Stimulated activated CD4-positive, alpha-beta T cell treated with anti-CD3 and anti-CD28 coated beads, TNF-alpha, amount 100 ng/mL, for 4 hours (primary cell): ENCODE results near the gene GRID1.
"Not testable (repeated sequence)": the region's sequence is repeated elsewhere in the genome, so short reads cannot be mapped to it uniquely, and the experiment has no call there.

ENCODE experiments used
- DNase-seq, 3 experiments: peaks; one replicate each; pipeline ENCODE4 v3.0.0-alpha.2; 2020; ENCODE audit warnings: low read depth in 3 of 3

GRID1 gene

DNA sequence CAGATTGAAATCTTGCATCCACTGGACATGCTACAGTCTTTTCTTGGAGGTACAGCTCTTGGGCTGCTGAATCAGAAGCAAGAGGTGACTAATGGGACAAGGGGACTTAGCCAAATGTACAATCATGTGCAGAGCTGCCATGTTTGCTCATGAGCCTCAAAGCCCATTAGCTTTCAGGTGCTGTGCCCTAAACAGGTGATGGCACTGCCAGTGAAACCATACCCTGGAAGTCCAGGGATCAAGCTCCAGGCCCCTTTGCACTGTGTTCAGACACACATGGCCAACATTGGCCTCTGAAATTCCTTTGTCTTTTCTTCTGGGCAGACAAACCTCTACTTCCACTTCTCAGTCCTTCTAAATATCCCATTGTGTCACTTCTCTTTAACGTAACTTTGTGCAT, 328.2 kb downstream of the GRID1 start:
- no peak for DNase-seq

DNA sequence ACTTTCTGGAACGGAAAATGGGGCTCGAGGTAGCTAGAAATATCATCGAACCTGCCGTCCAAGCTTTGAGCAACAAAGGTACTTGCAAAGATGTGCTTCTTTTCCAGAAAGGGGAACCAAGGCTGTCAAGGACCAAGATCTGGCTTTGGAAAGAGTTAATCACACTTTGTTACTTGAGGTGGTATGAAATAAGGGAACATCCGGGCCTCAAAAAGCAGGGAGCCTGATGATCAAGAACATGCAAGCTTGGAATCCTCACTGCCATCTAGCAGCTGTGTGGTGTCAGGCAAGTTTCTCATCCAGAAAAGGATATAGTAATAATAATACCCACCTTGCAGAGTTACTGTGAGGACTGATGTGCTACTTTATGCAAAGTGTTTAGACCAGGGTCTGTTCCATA, 329.5 kb downstream of the GRID1 start:
- DNase-seq, result no peak

DNA sequence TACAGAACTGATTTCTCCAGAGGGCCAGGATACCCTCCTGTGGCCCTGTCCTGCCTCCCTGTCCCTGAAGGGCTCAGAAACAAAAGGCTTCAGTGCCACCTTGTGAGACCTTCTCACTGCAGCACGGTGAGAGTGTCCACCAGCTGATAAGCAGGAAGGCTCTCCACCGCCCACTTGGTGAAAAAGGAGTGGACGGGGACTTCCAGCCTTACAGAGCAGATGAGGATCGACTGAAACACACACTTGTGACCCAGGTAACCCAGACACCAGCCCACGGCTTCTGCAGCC, 330.1 kb downstream of the GRID1 start:
- DNase-seq, result no peak

DNA sequence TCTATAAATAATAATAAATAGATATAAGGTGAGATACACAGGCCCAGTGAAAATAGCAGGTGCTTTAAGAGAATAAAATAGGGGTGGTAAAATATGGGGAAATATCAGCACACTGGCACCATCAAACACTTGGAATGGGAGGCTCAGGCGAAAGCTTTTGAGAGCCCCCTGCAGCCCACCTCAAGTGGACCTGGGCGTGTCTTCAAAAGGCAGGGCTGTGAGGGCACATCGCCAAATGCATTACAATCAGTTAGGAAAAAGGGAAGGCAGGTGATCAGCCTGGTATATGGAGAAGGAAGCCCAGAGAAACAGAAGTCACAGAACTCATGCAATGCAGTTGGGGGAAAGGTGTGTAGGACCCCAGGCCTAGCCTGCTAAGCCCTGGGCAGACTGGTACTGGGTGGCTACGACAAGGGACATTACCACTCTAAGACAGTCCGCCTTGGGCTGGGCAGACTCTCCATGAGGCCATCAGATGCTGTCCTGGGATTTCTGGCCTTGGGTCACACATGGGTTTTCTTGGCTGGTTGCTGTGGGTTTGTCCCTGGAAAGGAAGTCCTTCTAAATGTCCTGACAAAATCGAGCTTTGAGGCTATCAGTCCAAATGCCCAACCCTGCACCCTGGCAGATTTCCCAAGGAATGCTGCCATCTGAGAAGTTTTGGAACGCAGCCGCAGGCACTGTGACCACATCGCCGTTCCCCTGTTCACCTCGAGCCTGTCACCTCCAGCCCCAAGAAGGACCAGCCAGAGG, 330.6 kb downstream of the GRID1 start:
- no peak for DNase-seq

DNA sequence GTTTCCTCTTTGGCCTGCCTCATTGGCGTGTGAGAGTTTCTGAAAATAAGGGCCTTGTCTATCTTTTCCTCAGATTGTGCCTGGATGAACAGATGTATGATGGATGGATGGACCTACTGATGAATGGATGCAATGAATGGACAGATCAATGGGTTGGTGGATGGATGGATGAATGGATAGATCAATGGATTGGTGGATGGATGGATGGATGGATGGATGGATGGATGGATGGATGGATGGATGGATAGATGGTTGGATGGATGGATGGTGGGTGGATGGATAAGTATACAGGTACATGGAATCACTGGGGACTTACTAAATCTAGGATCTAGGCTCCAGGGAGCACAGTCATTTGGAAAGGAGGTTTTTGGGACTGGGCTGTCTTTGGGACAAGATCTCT, 331.9 kb downstream of the GRID1 start:
- DNase-seq, result no peak

DNA sequence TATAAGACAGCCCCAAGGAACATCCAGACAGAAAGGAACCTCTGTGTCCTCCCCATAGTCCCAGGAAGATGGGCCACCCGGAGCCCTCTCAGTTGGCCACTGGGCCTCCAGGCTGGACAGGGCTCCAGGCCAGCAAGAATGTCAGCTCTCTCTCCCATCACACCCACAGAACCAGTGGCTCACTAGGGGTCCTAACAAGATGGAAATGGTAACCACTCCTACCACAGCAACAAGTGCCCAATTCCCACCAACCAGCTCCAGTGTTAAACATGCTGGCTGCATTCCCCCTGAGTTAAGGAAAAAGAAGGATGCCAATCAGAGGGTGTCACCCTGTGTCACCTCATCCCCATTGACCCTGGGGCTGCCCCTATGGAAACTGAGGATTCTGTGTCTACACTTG, 333.0 kb downstream of the GRID1 start:
- DNase-seq, result no peak

DNA sequence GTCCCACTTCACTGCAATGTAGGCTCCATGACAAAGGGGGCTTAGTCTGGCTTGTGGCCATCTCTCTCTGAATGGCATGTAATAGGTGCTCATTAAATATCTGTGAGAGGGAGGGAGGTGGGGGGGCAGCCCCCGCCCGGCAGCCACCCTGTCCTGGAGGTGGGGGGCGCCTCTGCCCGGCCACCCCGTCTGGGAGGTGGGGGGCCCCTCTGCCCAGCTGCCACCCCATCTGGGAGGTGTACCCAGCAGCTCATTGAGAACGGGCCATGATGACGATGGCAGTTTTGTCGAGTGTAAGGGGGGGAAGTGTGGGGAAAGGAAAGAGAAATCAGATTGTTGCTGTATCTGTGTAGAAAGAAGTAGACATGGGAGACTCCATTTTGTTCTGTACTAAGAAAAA, 334.5 kb downstream of the GRID1 start:
- DNase-seq, result not testable (repeated sequence)

DNA sequence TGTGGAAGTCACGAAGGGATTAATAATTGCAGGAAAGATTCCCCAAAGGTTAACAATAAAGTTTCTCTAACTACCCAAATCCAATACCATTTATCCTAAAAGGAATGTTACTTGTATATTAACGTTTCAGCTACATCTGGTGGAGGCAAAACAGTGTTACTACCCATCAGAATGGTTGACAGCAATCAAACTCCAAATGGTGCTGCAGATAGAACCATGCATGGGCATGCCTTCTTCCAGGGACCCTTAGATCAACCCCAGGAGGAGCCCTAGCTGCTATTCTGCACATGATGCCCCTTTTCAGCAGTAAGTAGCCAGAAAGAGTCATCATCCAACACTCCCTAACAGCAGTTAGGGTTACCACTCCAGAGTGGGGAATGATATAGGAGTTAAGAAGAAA, 336.3 kb downstream of the GRID1 start:
- DNase-seq, result no peak

DNA sequence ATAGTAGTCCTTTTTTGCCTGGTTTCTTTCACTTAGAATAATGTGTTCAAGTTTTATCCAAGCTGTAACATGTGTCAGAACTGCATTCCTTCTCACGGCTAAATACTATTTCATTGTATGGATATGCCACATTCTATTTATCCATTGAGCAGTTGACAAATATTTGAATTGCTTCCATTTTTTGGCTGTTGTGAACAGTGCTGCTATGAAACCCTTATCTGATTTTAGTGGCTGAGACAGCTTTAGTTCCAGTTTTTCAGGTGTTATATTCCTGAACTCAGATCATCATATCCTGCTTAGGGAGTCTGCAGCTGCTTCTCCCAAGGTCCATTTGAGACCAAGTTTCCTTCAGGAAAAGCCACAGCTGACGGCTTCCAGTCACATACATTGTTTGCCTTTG, 339.2 kb downstream of the GRID1 start:
- DNase-seq, result no peak

DNA sequence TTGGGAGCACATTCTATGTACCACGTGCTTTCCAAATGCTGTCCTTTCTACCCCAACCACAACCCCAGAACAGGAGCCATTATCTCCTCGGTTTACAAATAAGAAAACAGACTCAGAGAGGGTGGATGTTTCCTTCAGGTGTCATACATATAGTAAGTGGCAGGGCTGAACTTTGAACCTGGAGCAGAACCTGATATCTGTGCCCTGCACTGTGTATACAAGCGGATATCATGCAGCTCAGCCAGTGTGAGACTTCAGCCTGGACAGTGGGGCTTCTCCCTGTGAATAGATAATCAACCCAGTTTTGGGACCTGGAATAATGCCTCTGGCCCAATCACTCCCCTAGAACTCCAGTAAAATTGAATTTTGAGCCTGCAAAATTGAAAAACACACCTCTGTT, 341.1 kb downstream of the GRID1 start:
- DNase-seq, result no peak

DNA sequence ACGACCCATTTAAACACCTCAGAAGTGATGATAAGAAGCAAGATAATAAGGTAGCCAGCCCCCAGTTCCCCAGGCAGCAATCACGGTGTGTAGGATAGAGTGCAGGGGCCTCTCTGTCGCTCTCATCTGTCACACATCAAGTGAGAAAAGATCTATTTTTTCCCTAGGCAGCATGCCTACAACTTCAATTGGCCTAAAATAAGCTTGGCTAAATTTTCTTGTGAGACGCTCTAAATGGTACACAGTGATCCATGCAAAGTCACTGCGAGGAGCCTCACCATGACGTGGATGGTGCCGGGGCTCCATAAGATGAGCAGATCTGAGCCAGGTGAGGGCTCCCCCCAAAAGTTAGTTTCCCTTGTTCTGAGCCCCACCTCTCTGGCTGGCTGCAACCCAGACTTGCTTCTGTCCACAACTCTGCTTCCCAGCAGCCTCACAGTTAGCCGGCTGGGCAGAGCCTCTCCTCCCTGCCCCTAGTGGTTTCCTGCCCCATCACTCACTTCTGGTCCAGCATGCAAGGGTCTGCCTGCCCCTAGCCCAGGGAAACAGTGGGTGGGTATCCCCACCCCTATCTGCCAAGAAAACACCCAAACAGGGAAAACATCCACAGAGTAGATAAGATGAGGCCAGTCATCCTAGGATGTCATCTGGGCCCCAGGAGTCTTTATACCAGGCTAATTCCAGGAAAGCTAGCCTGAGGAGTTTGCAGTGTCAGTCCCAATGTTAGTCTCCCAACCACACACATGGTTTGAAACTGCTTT, 342.1 kb downstream of the GRID1 start:
- DNase-seq, result no peak

DNA sequence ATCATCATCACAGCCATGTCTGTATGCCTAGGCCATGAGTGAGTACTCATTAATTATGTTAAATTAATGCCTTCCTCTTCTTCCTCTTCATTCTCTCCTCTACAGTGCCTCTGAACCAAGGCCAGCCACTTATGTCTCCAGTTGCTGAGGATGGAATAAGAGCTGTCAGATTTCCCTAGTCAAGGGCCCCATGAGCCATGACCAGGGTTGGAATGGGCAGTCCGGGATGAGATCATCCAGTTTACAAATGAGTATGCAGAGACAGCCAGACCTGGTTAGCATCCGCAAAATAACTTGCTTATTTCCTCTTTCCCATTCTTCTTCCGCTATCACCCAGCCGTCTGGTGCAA, 342.7 kb downstream of the GRID1 start:
- DNase-seq, result no peak

DNA sequence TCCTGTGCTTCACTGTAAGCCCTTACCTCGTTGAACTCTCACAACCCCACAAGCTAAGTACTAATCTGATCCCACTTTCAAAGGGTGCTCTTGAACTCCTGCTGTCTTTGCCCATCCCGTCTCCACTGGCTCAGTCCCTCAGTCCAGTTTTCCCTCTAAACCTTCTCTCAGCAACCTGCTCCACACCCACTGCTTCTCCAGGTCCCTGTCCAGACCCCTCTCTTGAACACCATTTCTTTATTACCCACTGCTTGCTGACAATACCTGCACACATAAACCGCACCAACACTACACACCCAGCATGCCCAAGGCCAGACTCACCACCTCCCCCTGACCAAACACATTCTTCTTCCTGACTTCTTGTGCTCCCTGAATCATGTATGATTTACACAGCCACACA, 343.3 kb downstream of the GRID1 start:
- no peak for DNase-seq

DNA sequence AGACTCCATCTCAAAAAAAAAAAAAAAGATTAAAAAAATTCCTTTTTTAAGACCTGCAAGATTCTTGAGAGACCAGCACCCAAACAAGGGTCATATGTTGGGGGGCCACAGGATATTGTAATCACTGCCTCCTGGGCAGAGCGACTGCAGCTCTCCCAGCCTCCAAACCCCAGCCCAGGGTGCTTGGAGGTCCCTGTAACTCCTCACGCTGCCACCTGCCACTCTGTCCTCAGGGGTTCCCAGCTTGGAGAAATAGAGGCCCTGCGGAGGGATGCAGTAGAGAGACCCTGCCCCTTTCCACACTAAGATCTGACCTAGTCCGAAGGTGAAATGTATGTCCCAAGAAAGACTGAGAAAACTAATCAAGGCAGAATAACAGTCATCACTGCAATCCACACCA, 343.7 kb downstream of the GRID1 start:
- no peak for DNase-seq

DNA sequence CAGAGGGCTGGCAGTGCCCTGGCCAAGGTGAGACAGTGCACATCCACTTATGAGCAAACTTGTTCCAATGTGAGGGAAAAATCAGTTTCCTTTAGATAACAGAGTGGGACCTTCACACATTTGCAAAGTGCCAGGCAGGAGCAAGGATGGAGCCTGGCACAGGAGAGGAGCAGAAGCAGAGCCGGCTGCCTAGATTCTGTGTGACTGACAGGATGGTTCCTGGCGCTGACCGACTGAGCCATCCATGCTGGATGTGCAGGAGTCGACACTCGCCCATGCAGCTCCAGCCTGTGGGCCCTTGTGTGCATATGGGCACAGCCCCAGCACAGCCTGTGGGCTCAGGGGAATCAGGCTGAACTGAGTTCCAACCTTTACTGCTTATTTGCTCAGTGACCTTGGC, 346.5 kb downstream of the GRID1 start:
- DNase-seq, result no peak

DNA sequence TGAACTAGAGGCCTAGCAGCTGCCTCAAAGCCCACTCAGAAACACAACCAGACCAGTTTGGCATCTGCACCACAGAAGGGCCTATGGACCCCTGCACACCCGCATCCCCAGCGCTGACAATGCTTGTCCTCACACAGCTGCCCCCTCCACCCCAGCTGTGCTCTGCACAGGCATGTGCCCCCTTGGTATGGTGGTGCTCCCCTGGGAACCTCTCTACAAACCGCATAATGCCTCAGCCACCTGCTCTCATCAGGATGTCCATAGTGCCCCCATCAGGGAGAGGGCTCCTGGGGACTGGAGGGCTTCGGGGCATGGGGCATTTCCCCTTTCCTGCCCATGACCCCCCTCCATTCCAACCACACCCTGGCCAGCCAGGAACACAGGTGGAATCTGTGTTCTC, 347.5 kb downstream of the GRID1 start:
- DNase-seq, result no peak

DNA sequence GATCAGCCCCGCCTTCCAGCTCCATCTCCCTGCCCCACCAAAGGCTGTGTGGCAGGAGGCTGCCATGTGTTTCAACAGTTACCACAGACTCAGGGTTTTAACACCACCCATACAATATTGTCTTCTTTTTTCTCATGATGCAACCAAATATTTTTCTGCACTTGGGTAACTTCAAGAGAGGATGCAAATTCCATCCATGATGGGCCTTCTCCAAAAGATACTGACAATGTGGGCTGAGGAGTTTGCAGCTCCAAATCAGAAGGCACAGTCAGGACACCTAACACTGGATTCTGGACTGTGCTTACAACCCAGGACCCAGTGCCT, 347.9 kb downstream of the GRID1 start:
- no peak for DNase-seq

DNA sequence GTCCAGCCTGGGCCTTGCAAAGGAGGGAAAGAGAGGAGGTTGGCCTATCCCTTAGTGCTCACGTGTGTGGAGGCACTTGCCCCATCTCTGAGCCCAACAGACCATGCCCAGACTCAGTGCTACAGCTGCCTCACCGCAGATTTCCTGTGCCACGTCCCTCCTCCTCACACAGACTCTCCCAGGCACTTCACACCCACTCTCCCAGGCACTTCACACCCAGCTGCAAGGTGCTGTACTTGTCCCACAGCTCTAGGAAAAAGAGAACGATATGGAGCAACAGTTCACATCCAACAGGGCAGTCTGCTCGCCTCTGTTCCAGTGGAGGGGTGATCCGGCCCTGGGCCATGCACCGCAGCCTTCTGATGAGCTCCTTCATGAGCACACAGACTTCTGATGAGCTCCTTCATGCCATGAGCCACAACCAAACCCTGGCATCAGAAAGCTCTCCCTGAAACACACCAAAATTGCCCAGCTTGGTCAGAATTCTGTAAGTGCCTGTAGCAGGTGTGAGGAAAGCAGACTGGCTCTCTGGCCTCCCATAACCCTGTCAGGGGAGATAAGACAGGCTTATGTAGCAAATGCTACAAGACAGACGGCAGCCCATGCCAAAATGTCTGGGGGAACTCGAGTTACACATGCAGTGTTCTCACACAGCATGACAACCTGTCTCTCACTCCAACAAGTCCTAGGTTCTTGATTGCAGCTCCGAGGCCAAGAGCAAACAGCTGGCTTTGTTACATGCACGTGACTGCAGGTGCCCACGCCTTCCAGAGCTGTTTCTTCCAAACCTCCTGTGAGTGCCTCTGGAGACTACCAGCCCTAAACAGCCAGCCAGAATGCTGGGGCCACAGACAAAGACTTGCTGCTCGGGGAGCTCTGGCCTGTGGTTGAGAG, 348.5 kb downstream of the GRID1 start:
- no peak for DNase-seq

DNA sequence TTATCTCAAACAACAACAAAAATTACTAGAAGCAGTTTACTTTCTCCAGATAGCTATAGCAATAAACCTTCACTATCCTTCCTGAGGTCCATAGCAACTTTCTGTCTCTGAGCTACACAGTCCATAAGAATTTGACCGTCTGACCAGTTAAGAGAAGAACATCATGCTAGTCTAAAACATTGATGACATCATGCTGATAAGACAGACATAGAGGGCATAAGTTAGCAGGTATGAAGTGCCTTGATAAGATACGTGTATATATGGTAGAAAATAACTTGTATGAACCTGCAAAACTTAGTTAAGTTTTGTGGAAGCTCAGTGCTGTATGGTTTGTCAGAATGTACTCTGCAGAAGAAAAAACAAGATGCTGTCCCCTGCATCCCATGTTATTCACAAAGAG, 353.0 kb downstream of the GRID1 start:
- no peak for DNase-seq

DNA sequence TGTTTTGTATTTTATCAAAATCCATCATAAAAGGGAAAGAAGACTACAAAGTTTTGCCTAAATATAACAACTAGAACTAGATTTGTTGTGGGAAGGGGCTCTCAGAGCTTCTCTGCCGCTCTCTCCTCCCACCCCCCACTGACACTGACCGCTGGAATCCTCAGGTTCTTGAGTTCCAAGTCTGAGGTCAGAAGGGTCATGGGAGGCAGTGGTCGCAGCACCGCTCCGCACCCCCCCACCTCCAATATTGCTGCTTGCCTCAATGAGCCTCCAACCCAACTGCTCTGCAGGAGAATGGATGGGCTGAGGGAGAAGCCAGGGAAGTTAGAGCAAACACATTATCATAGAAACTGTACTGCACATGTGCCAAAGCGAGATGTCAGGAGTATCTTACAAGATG, 359.4 kb downstream of the GRID1 start:
- no peak for DNase-seq

DNA sequence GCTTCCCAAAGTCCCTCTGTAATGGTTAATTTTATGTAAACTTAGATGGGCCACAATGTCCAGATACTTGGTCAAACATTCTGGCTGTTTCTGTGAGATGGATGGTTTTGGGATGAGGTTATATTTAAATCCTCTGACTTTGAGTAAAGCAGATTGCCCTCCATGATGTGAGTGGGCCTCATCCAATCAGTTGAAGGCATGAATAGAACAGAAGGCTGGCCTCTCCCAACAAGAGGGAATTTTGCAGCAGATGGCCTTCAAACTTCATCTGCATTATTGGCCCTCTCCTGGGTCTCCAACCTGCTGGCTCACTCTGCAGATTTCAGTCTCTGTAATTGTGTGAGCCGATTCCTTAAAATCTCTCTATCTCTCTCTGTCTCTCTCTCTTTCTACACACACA, 362.3 kb downstream of the GRID1 start:
- no peak for DNase-seq

DNA sequence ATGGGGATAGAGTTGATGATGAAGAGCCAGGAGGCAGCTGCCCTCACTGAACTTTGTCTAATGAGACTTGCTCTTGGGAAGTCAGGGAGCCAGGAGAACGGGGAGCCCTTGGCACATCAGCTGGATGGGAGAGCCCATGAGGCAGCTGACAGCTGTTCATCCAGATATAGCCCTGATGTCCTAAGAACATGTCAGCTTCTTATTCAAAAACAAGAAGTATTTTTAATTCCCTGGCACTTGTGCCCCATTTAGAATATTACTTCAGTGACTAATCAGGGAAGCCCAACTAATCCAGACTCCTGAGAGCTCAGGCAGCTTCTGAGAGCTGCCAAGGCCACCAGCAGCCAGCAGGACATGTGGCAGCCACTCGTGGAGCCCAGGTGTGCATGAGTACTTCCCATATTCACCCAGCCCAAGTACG, 363.4 kb downstream of the GRID1 start:
- no peak for DNase-seq

DNA sequence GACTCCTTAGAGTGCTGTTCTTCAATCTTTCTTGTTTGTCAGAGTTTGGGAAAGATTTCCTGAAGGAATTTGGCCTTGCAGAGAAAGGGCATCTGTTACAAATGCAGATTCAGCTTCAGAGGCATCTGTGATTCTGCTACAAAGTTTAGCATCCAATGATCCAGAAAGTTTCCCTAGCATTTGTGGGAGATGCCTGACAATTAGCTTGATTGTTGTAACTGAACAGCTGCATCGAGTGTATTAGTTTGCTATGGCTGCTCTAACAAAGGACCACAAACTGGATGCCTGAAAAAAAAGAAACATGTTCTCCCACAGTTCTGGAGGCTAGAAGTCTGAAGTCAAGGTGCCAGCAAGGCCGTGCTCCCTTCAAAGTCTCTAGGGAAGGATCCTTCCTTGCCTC, 365.1 kb downstream of the GRID1 start:
- no peak for DNase-seq
